ENCODE data around the gene CASZ1.

Gene CASZ1

GRCh38 chr1:10670190-10670589 is 126.3 kb downstream of the CASZ1 start:
- DNase-seq (ENCODE audit: low read depth in 3 of 3), result no peak

GRCh38 chr1:10669570-10669969 is 126.9 kb downstream of the CASZ1 start:
- DNase-seq (ENCODE audit: low read depth in 3 of 3), result no peak

GRCh38 chr1:10667861-10668761 is 128.3 kb downstream of the CASZ1 start:
- no peak for DNase-seq (ENCODE audit: low read depth in 3 of 3)

- DNase-seq (ENCODE audit: low read depth in 3 of 3), result no peak
Observed at GRCh38 chr1:10665930-10666850, 130.3 kb downstream of the CASZ1 start.

- DNase-seq (ENCODE audit: low read depth in 3 of 3), result no peak
Observed at GRCh38 chr1:10665226-10665625, 131.2 kb downstream of the CASZ1 start.

GRCh38 chr1:10664251-10664650 is 132.2 kb downstream of the CASZ1 start:
- no peak for DNase-seq (ENCODE audit: low read depth in 3 of 3)

- no peak for DNase-seq (ENCODE audit: low read depth in 3 of 3)
Observed at GRCh38 chr1:10663678-10664035, 132.8 kb downstream of the CASZ1 start.

GRCh38 chr1:10662824-10663677 is 133.4 kb downstream of the CASZ1 start:
- no peak for DNase-seq (ENCODE audit: low read depth in 3 of 3)

GRCh38 chr1:10662090-10662688 is 134.3 kb downstream of the CASZ1 start:
- no peak for DNase-seq (ENCODE audit: low read depth in 3 of 3)

- DNase-seq (ENCODE audit: low read depth in 3 of 3), result no peak
Observed at GRCh38 chr1:10661453-10661852, 135.0 kb downstream of the CASZ1 start.

GRCh38 chr1:10659646-10660540 is 136.6 kb downstream of the CASZ1 start:
- DNase-seq (ENCODE audit: low read depth in 3 of 3), result no peak

- DNase-seq (ENCODE audit: low read depth in 3 of 3), result no peak
Observed at GRCh38 chr1:10659218-10659617, 137.2 kb downstream of the CASZ1 start.

- no peak for DNase-seq (ENCODE audit: low read depth in 3 of 3)
Observed at GRCh38 chr1:10658396-10659066, 137.9 kb downstream of the CASZ1 start.

- no peak for DNase-seq (ENCODE audit: low read depth in 3 of 3)
Observed at GRCh38 chr1:10657088-10657847, 139.2 kb downstream of the CASZ1 start.

- no peak for DNase-seq (ENCODE audit: low read depth in 3 of 3)
Observed at GRCh38 chr1:10656431-10656830, 140.0 kb downstream of the CASZ1 start.

GRCh38 chr1:10655002-10655401 is 141.4 kb downstream of the CASZ1 start:
- DNase-seq (ENCODE audit: low read depth in 3 of 3), result no peak

- DNase-seq (ENCODE audit: low read depth in 3 of 3), result no peak
Observed at GRCh38 chr1:10653370-10654125, 142.9 kb downstream of the CASZ1 start.

- no peak for DNase-seq (ENCODE audit: low read depth in 3 of 3)
Observed at GRCh38 chr1:10652626-10653025, 143.8 kb downstream of the CASZ1 start.

Data from stimulated activated CD4-positive, alpha-beta T cell treated with anti-CD3 and anti-CD28 coated beads, TNF-alpha, amount 100 ng/mL, for 48 hours (primary cell).